ENCODE data around the gene CFAP65. TPM values are rescaled to one million over a fixed set of nuclear protein-coding genes. Genes with fewer than 3 reads are reported as not detected.

CFAP65 gene
- polyA plus RNA-seq, 1 donor (not counting 4 experiments of a cell fraction or from before 2014, with no cell fraction given): not detected

DNA sequence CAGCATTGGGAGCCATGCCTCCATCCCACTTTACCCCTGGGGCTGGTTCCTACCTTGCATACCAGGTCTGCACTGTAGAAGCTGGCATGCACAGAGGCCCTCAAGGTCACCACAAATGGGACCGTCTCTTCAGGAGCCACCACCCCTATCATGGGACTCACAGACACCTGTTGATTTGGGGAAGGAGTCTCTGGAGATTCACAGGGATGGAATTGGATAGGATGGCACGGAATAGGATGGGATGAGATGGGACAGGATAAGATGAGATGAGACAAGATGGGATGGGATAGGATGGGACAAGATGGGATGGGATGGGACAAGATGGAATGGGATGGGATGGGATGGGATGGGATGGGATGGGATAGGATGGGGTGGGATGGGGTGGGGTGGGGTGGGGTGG is 32.0 kb downstream of the CFAP65 start:
- dilution Hi-C loops (cut with MboI; ENCODE audit: extremely low pct_ligation_motif_present, low sequenced_read_pairs): no loop called here

DNA sequence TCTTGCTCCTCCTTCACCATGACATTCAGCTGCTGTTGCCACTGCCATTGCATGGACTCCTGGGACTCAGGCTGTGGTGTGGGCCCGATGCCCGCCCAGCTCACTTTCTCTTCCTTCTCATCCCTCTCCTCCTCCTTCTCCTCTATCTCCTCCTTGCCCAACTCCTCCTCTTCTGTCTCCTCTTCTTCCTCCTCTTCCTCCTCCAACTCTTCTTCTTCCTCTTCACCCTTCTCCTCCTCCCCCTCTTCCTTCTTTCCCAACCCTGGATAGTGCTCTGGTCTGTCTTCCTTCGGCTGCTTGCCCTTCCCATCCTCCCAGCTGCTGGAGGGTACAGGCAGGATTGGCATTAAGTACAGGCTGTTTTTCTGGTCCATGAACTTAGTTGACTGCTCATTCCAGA is 37.3 kb downstream of the CFAP65 start:
- H3K27me3 ChIP-seq (ENCODE audit: control insufficient read depth, extremely low read depth, insufficient read depth, low read length): peaks cover 62% of the 10 kb centered on the region
- no peak for TF ChIP-seq EZH2 (IDR thresholded peaks at IDR 0.05; ENCODE audit: low read length)
- TF ChIP-seq, protein P1, sequence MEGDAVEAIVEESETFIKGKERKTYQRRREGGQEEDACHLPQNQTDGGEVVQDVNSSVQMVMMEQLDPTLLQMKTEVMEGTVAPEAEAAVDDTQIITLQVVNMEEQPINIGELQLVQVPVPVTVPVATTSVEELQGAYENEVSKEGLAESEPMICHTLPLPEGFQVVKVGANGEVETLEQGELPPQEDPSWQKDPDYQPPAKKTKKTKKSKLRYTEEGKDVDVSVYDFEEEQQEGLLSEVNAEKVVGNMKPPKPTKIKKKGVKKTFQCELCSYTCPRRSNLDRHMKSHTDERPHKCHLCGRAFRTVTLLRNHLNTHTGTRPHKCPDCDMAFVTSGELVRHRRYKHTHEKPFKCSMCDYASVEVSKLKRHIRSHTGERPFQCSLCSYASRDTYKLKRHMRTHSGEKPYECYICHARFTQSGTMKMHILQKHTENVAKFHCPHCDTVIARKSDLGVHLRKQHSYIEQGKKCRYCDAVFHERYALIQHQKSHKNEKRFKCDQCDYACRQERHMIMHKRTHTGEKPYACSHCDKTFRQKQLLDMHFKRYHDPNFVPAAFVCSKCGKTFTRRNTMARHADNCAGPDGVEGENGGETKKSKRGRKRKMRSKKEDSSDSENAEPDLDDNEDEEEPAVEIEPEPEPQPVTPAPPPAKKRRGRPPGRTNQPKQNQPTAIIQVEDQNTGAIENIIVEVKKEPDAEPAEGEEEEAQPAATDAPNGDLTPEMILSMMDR (optimal IDR thresholded peaks at IDR 0.05 in 1 of 3, IDR thresholded peaks at IDR 0.05 in 1 of 3, conservative IDR thresholded peaks at IDR 0.05 in 1 of 3; ENCODE audit: extremely low read depth in 1 of 3, insufficient read depth in 2 of 3, low read length in 3 of 3): no peak
- no peak overlapping the region for H3K27ac ChIP-seq (ENCODE audit: control insufficient read depth, insufficient read depth, low read length)
- no peaks in the 10 kb centered on the region for H3K36me3 ChIP-seq (ENCODE audit: control insufficient read depth in 2 of 2, extremely low read depth in 1 of 2, insufficient read depth in 2 of 2, low read length in 2 of 2)
- H3K4me3 ChIP-seq (ENCODE audit: control insufficient read depth in 2 of 3, extremely low read depth in 1 of 3, insufficient read depth in 2 of 3, low read depth in 1 of 3, low read length in 3 of 3): no peak overlapping the region
- no peak overlapping the region for H3K4me2 ChIP-seq (ENCODE audit: control insufficient read depth, extremely low read depth, insufficient read depth, low read depth, low read length)
- no peak overlapping the region for H2AFZ ChIP-seq (ENCODE audit: control insufficient read depth, low read length)
- DNase-seq (ENCODE audit: low read depth, low spot score) (no peak), FAIRE-seq (no peak)
- H4K20me1 ChIP-seq (ENCODE audit: control insufficient read depth, extremely low read depth, insufficient read depth, low read length): peaks cover 4% of the 10 kb centered on the region
- H3K4me1 ChIP-seq (ENCODE audit: control insufficient read depth, extremely low read depth, insufficient read depth, low read length): peaks cover 15% of the 10 kb centered on the region
- dilution Hi-C loops (cut with MboI; ENCODE audit: extremely low pct_ligation_motif_present, low sequenced_read_pairs): no loop called here
- H3K79me2 ChIP-seq (ENCODE audit: control insufficient read depth, insufficient read depth, low read length): no peaks in the 10 kb centered on the region
- no peak overlapping the region for H3K9ac ChIP-seq (ENCODE audit: control insufficient read depth, extremely low read depth, insufficient read depth, low read length)
- no peaks in the 10 kb centered on the region for H3K9me3 ChIP-seq (ENCODE audit: control insufficient read depth, low read depth, low read length)
- no peaks in the 10 kb centered on the region for H3K9me1 ChIP-seq (ENCODE audit: control insufficient read depth, extremely low read depth, insufficient read depth, low read length)

More for the DNA sequence above, 32.0 kb downstream of the CFAP65 start:
- Histone ChIP-seq H3K27me3 (ENCODE audit: control insufficient read depth, extremely low read depth, insufficient read depth, low read length) (peaks cover 10% of the 10 kb centered on the region), H3K36me3 (ENCODE audit: control insufficient read depth in 2 of 2, extremely low read depth in 1 of 2, insufficient read depth in 2 of 2, low read length in 2 of 2) (no peaks in the 10 kb centered on the region), H3K9ac (ENCODE audit: control insufficient read depth, extremely low read depth, insufficient read depth, low read length) (no peak overlapping the region), H3K9me3 (ENCODE audit: control insufficient read depth, low read depth, low read length) (no peaks in the 10 kb centered on the region), H3K4me3 (ENCODE audit: control insufficient read depth in 2 of 3, extremely low read depth in 1 of 3, insufficient read depth in 2 of 3, low read depth in 1 of 3, low read length in 3 of 3) (no peak overlapping the region), H3K79me2 (ENCODE audit: control insufficient read depth, insufficient read depth, low read length) (no peaks in the 10 kb centered on the region), H2AFZ (ENCODE audit: control insufficient read depth, low read length) (no peak overlapping the region), H3K27ac (ENCODE audit: control insufficient read depth, insufficient read depth, low read length) (no peak overlapping the region), H3K9me1 (ENCODE audit: control insufficient read depth, extremely low read depth, insufficient read depth, low read length) (no peaks in the 10 kb centered on the region), H3K4me2 (ENCODE audit: control insufficient read depth, extremely low read depth, insufficient read depth, low read depth, low read length) (no peak overlapping the region), H4K20me1 (ENCODE audit: control insufficient read depth, extremely low read depth, insufficient read depth, low read length) (no peaks in the 10 kb centered on the region), H3K4me1 (ENCODE audit: control insufficient read depth, extremely low read depth, insufficient read depth, low read length) (no peaks in the 10 kb centered on the region)
- no peak for TF ChIP-seq EZH2 (IDR thresholded peaks at IDR 0.05; ENCODE audit: low read length)
- TF ChIP-seq, protein P1 (optimal IDR thresholded peaks at IDR 0.05 in 1 of 3, IDR thresholded peaks at IDR 0.05 in 1 of 3, conservative IDR thresholded peaks at IDR 0.05 in 1 of 3; ENCODE audit: extremely low read depth in 1 of 3, insufficient read depth in 2 of 3, low read length in 3 of 3): no peak
- no peak for FAIRE-seq
- no peak for DNase-seq (ENCODE audit: low read depth, low spot score)

Measured in keratinocyte (primary cell).